Endometrial microvascular endothelial cells (primary cell): Measurements from ENCODE around the gene HYDIN. TPM values are rescaled to one million over a fixed set of nuclear protein-coding genes. Genes with fewer than 3 reads are reported as not detected.

ENCODE experiments used
- in situ Hi-C: cut with HindIII; loops from 2 replicates; pipeline ENCODE4 v1.10.0; 2017; ENCODE audit warnings: low sequenced_read_pairs, low pct_unique_long_range_greater_than_20kb; ENCODE audit errors: inconsistent ontology term
- total RNA-seq: library from RNA; depleted of rRNA; stranded (reverse); fragments of >200 nt; gene quantifications from one replicate; pipeline ENCODE4 v1.2.3, GENCODE V29; 2015; ENCODE audit errors: inconsistent ontology term

The HYDIN gene
- total RNA-seq, 1 donor from 2014 or later, result not detected

GRCh38 chr16:70804153-70804733, 426.3 kb downstream of the HYDIN start:
- in situ Hi-C loops, result no loop called here

- in situ Hi-C loops, result no loop called here
Measured at GRCh38 chr16:70803319-70803718, 427.2 kb downstream of the HYDIN start.

- in situ Hi-C loops, result no loop called here
Measured at GRCh38 chr16:70801611-70802010, 428.9 kb downstream of the HYDIN start.

- in situ Hi-C loops, result no loop called here
Measured at GRCh38 chr16:70800781-70801480, 429.6 kb downstream of the HYDIN start, which contains the start of gene VAC14. Gene VAC14, minus strand, starts transcription at chr16:70801158. Its CDS starts 258 bp downstream, at chr16:70800900.

- in situ Hi-C loops, result no loop called here
Measured at GRCh38 chr16:70800311-70800710, 430.2 kb downstream of the HYDIN start.

GRCh38 chr16:70796301-70796700, 434.2 kb downstream of the HYDIN start:
- in situ Hi-C loops, result no loop called here

GRCh38 chr16:70795296-70795912, 435.1 kb downstream of the HYDIN start:
- in situ Hi-C loops, result no loop called here

GRCh38 chr16:70793851-70794502, 436.5 kb downstream of the HYDIN start:
- in situ Hi-C loops, result no loop called here

- in situ Hi-C loops, result no loop called here
Measured at GRCh38 chr16:70790815-70791214, 439.7 kb downstream of the HYDIN start.

- in situ Hi-C loops, result no loop called here
Measured at GRCh38 chr16:70789595-70790447, 440.7 kb downstream of the HYDIN start.

GRCh38 chr16:70788668-70789594, 441.6 kb downstream of the HYDIN start:
- in situ Hi-C loops, result no loop called here

- in situ Hi-C loops, result no loop called here
Measured at GRCh38 chr16:70786020-70786755, 444.3 kb downstream of the HYDIN start.

- in situ Hi-C loops, result no loop called here
Measured at GRCh38 chr16:70784692-70785555, 445.6 kb downstream of the HYDIN start.

- in situ Hi-C loops, result no loop called here
Measured at GRCh38 chr16:70782237-70782636, 448.3 kb downstream of the HYDIN start.

GRCh38 chr16:70781800-70782199, 448.7 kb downstream of the HYDIN start:
- in situ Hi-C loops, result no loop called here

- in situ Hi-C loops, result no loop called here
Measured at GRCh38 chr16:70780546-70780945, 450.0 kb downstream of the HYDIN start.
